HG02759 (cell line): ENCODE results near the gene TRMT11.

Experiments used
- ATAC-seq: cut with Tn5 transposase; IDR thresholded peaks from one replicate; pipeline ENCODE4 v1.9.1; 2021; ENCODE audit warnings: mild to moderate bottlenecking, moderate library complexity; ENCODE audit not compliant: unreplicated experiment

TRMT11 gene

GRCh38 chr6:126072834-126073233 is 86.5 kb downstream of the TRMT11 start:
- no peak for ATAC-seq

GRCh38 chr6:126075335-126076071 is 89.2 kb downstream of the TRMT11 start:
- no peak for ATAC-seq

DNA sequence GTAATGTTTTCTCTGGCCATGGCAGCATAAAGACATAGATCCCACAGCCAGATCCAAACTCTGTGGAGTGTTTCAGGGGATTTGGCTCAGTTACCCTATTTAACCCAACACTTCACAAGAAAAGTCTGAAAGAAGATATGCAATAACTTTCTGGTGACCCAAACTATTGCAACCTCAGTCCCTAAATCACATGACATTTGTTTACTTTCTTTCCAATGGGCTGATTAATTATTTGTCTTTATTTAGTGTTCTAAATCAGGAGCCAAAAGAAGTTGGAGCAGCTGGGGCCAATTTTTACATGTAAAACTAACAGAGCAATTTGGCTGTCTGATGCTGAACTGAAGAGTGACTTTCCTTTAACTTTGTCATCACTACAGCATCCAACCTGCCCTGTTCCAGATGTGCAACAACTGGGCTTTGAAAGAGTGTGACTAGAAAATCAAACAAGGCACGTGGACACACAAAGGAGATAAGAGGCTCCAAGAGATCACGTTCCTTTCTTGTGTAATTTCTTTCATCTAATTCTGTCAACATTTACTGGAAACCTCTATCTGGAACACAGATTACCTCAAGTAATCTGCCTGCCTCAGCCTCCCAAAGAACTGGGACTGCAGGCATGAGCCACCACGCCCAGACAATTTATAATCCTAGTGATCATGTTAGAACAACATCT is 90.8 kb downstream of the TRMT11 start:
- ATAC-seq, result no peak

DNA sequence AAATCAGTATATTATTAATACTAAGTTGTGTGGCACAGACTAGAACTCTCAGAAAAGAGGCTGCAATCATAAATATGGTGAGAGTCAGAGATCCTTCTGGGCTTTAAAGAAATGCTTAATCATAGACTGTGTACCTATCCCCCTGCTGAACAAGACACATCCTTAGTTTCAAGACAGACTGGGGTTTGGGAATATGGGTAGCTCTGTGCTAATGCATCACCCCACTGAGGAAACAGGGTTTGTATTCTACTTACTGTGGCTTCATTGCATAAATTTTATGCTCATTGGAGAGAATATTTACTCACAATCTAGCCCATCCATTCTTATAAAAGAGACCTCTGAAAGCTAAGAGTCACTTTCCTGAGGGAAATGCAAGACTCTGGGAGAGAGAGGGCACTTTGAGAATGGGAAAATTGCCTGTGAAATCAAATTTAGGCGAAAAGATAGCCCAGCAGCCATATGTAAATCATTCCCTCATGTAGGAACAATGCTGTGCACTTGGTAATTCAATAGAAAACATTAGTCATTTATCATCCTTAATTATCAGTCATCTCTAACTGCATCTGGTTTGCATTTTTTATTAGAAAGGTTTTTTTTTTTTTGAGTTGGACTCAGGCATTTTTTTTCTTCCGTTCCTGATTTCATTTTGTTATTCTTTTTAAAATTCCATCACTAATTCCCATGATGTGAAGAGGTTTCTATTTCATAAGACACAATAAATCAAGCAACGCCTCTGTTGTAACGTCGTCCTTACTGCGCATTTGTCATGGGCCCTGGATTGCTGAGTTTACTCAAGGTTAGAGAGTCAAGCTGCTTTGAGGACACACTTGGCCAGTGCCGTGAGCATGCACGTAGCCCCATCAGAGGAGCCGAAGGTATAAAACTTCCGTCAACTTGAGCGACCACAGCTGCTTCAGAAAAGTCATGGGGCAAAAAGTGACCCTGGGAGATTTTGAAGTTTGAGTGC is 91.8 kb downstream of the TRMT11 start:
- no peak for ATAC-seq

GRCh38 chr6:126083875-126084274 is 97.5 kb downstream of the TRMT11 start:
- ATAC-seq, result no peak

DNA sequence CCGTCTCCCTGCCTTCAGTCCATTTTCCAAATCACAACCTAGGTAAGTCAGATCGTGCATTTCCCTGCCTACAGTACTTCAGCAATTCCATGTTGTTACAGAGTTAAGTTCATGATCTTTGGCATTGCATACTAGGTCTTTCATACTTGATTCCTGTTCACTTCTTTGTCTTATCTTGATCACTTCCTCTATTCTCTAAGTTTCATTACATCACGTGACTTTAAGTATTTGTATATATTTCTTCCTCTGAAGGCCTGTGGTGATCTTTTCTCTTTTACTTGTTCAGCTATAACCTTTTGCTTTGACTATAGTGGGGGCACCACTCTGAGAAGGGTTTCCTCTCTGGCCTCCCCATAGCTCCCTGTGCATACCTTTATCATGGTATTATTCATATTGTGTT is 100.2 kb downstream of the TRMT11 start:
- peak; percentile 63 for ATAC-seq
